ENCODE data around the gene TXNDC15.

TXNDC15 gene

GRCh38 chr5:134920848-134921575, 46.8 kb downstream of the TXNDC15 start:
- DNase-seq, result peak; percentile 47

GRCh38 chr5:134932508-134932907, 58.3 kb downstream of the TXNDC15 start:
- no peak for DNase-seq

- DNase-seq, result no peak
These were observed 60.0 kb downstream of the TXNDC15 start for GRCh38 chr5:134934202-134934601.

GRCh38 chr5:134935711-134936602, 61.8 kb downstream of the TXNDC15 start:
- no peak for DNase-seq

GRCh38 chr5:134937526-134937925, 63.4 kb downstream of the TXNDC15 start:
- DNase-seq, result no peak

- DNase-seq, result no peak
These were observed 63.9 kb downstream of the TXNDC15 start for GRCh38 chr5:134938030-134938429.

- DNase-seq, result no peak
These were observed 65.3 kb downstream of the TXNDC15 start for GRCh38 chr5:134939500-134939899.

- no peak for DNase-seq
These were observed 69.4 kb downstream of the TXNDC15 start for GRCh38 chr5:134943547-134943946.

- DNase-seq, result no peak
These were observed 70.5 kb downstream of the TXNDC15 start for GRCh38 chr5:134944630-134945029.

GRCh38 chr5:134945041-134945440, 70.9 kb downstream of the TXNDC15 start:
- no peak for DNase-seq

- DNase-seq, result no peak
These were observed 74.7 kb downstream of the TXNDC15 start for GRCh38 chr5:134948911-134949310.

- no peak for DNase-seq
These were observed 75.1 kb downstream of the TXNDC15 start for GRCh38 chr5:134949316-134949715.

Data from NCI-H187 treated with DMSO at 0.1 percent for 48 hours (cell line).